PFSK-1 (cell line): Measurements from ENCODE around the gene TYK2.

ENCODE experiments used
- POLR2AphosphoS5 ChIP-seq: IDR thresholded peaks from 2 replicates; pipeline ENCODE4 v1.6.1; 2012; ENCODE audit warnings: low read depth, mild to moderate bottlenecking, control low read depth, low read length, moderate library complexity
- SIN3A ChIP-seq: IDR thresholded peaks from 2 replicates; pipeline ENCODE4 v1.6.1; 2012; ENCODE audit warnings: mild to moderate bottlenecking, low read length, moderate library complexity, borderline replicate concordance; ENCODE audit not compliant: insufficient read depth
- TF ChIP-seq, protein P1 (sequence below), 2 experiments: IDR thresholded peaks; 2 replicates each; pipeline versions ENCODE4 v1.6.1 to v1.8.0; 2011 to 2012; ENCODE audit warnings: low read depth in 2 of 2, low read length in 2 of 2, control low read depth in 1 of 2, inconsistent platforms in 1 of 2, mild to moderate bottlenecking in 1 of 2, moderate library complexity in 1 of 2; ENCODE audit not compliant: insufficient read depth in 1 of 2

DNA sequence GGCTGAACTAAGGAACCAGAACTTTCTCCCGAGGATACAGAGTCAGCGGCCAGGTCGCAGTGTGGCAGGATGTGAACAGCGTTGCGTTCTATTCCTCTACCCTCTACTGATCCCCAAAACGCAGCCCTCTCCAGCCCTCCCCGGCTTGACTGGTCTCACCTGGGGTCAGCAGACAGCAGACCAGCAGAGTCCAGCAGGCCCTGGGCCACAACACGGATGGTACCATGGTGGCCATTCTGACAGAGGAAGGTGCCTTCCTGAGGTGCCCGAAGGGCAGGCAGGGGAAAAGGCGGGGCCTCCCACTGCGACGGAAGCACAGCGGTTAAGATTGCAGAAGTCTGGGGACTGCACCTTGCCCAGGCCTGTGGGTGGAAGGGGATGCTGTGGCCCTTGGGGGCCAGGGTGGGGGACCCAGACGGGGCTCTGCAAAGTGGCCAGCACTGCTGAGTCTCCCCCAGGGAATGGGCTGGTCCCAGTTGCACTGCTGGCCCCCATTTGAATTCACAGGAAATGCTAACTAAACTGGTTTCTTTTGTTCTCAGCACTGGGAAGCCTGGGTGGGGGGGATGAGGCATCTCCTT, 40.9 kb downstream of the TYK2 start, which contains the start of gene ICAM3:
- TF ChIP-seq POLR2AphosphoS5 (no peak), SIN3A (no peak)
- TF ChIP-seq, protein P1, sequence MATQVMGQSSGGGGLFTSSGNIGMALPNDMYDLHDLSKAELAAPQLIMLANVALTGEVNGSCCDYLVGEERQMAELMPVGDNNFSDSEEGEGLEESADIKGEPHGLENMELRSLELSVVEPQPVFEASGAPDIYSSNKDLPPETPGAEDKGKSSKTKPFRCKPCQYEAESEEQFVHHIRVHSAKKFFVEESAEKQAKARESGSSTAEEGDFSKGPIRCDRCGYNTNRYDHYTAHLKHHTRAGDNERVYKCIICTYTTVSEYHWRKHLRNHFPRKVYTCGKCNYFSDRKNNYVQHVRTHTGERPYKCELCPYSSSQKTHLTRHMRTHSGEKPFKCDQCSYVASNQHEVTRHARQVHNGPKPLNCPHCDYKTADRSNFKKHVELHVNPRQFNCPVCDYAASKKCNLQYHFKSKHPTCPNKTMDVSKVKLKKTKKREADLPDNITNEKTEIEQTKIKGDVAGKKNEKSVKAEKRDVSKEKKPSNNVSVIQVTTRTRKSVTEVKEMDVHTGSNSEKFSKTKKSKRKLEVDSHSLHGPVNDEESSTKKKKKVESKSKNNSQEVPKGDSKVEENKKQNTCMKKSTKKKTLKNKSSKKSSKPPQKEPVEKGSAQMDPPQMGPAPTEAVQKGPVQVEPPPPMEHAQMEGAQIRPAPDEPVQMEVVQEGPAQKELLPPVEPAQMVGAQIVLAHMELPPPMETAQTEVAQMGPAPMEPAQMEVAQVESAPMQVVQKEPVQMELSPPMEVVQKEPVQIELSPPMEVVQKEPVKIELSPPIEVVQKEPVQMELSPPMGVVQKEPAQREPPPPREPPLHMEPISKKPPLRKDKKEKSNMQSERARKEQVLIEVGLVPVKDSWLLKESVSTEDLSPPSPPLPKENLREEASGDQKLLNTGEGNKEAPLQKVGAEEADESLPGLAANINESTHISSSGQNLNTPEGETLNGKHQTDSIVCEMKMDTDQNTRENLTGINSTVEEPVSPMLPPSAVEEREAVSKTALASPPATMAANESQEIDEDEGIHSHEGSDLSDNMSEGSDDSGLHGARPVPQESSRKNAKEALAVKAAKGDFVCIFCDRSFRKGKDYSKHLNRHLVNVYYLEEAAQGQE (IDR thresholded peaks at IDR 0.05; ENCODE audit: insufficient read depth in 1 of 2, low read depth in 2 of 2, low read length in 2 of 2), result no peak
